Measurements from ENCODE around the gene SRP19.

The SRP19 gene

GRCh38 chr5:112906637-112907036, 45.5 kb downstream of the SRP19 start:
- no peak overlapping the region for H3K27ac ChIP-seq
- TF ChIP-seq CTCF (IDR thresholded peaks at IDR 0.05): no peak
- DNase-seq (ENCODE audit: low spot score): no peak
- H3K4me3 ChIP-seq: no peak overlapping the region

GRCh38 chr5:112907166-112907631, 46.1 kb downstream of the SRP19 start:
- Histone ChIP-seq H3K4me3 (no peak overlapping the region), H3K27ac (no peak overlapping the region)
- DNase-seq (ENCODE audit: low spot score): no peak
- no peak for TF ChIP-seq CTCF (IDR thresholded peaks at IDR 0.05)

- DNase-seq (ENCODE audit: low spot score): no peak
- no peak overlapping the region for H3K27ac ChIP-seq
- no peak overlapping the region for H3K4me3 ChIP-seq
- no peak for TF ChIP-seq CTCF (IDR thresholded peaks at IDR 0.05)
Observed at GRCh38 chr5:112908854-112909253, 47.8 kb downstream of the SRP19 start.

DNA sequence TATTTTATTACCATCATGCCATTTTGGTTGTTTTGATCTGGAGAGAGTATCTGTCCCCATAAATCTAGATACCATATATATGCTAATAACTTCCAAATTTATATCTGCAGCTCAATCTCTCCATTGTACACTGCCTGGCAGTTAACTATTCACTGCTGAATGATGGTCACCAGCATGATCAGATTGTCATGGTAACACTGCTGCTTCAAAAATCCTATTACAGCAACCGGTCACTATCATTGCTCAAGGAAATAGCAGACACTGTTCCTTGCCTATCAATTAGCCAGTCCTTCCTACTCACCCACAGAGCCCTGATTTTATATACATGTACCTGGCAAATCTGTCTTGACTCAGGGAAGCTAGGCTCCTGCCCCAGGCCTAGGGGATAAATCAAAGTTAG, 49.4 kb downstream of the SRP19 start:
- no peak for TF ChIP-seq CTCF (IDR thresholded peaks at IDR 0.05)

GRCh38 chr5:112914584-112914983, 53.5 kb downstream of the SRP19 start:
- TF ChIP-seq CTCF (IDR thresholded peaks at IDR 0.05): no peak
- H3K27ac ChIP-seq: peak overlapping the region in 1 of 2 donors; percentile 14
- no peak overlapping the region for H3K4me3 ChIP-seq
- no peak for DNase-seq (ENCODE audit: low spot score)

More for the DNA sequence above, 49.4 kb downstream of the SRP19 start:
- Histone ChIP-seq H3K4me3 (no peak overlapping the region), H3K27ac (no peak overlapping the region)
- no peak for DNase-seq (ENCODE audit: low spot score)

DNA sequence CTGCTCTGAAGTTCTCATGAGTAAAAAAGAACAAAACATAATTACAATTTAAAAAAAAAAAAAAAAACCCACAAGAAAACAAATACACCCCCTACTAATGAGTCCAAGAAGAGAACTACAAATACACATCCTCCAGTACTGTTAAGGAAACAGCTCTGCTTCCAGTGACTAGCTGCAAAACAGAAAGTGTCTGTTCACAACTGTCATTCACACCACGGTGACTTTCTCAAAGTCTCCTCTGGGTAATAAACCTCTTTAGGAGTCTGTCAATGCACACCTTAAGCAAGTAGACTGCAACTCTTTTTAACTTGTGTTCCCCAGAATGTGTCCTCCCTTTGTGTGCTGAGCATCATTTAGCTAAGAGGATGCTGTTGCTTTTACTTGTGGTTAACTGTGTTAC, 54.7 kb downstream of the SRP19 start:
- Histone ChIP-seq H3K27ac (no peak overlapping the region), H3K4me3 (no peak overlapping the region)
- no peak for TF ChIP-seq CTCF (IDR thresholded peaks at IDR 0.05)
- no peak for DNase-seq (ENCODE audit: low spot score)

GRCh38 chr5:112917453-112917995, 56.4 kb downstream of the SRP19 start:
- DNase-seq (ENCODE audit: low spot score): no peak
- Histone ChIP-seq H3K27ac (no peak overlapping the region), H3K4me3 (no peak overlapping the region)
- TF ChIP-seq CTCF (IDR thresholded peaks at IDR 0.05): no peak
